K562 (cell line): ENCODE results near the gene TNPO2. TPM values are rescaled to one million over a fixed set of nuclear protein-coding genes. Genes with fewer than 3 reads are reported as not detected.

Experiments
- CBX8 ChIP-seq: fragments of 200-600 bp; sonication (generic); IDR thresholded peaks from 2 replicates; pipeline ENCODE4 v1.6.1; 2012; ENCODE audit warnings: borderline replicate concordance, mixed run types, low read depth, mild to moderate bottlenecking, moderate library complexity, mixed read lengths, low read length, control low read depth, inconsistent platforms; ENCODE audit not compliant: poor library complexity, severe bottlenecking; ENCODE audit errors: extremely low read depth
- CEBPB ChIP-seq: fragments of 450-650 bp; IDR thresholded peaks from 2 replicates; pipeline ENCODE4 v1.6.1; 2016; ENCODE audit warnings: missing genetic modification characterization, missing compliant biosample characterization
- HNRNPL ChIP-seq: fragments of 200-400 bp; formaldehyde crosslinking; IDR thresholded peaks from 2 replicates; pipeline ENCODE4 v1.6.1; 2017; ENCODE audit warnings: low read depth, mild to moderate bottlenecking, low read length
- ILK ChIP-seq: fragments of 450-650 bp; IDR thresholded peaks from 2 replicates; pipeline ENCODE4 v1.6.1; 2016; ENCODE audit warnings: missing genetic modification characterization, low read depth, mild to moderate bottlenecking, missing compliant biosample characterization, moderate library complexity, borderline replicate concordance
- MXI1 ChIP-seq: IDR thresholded peaks from 2 replicates; pipeline ENCODE4 v1.6.1; 2011; ENCODE audit warnings: low read depth, mild to moderate bottlenecking, improper control_type of control experiment, low read length
- SMAD1 ChIP-seq: fragments of 150-350 bp; IDR thresholded peaks from 2 replicates; pipeline ENCODE4 v1.6.1; 2014; ENCODE audit warnings: low read length, low read depth; ENCODE audit not compliant: partially characterized antibody
- SMAD2 ChIP-seq: fragments of 150-350 bp; IDR thresholded peaks from 2 replicates; pipeline ENCODE4 v1.6.1; 2014; ENCODE audit warnings: low read depth, mild to moderate bottlenecking, low read length
- SUPT5H ChIP-seq: fragments of 450-650 bp; IDR thresholded peaks from 2 replicates; pipeline ENCODE4 v1.6.1; 2016
- TCF3 ChIP-seq: sonication (generic); formaldehyde crosslinking; IDR thresholded peaks from 2 replicates; pipeline ENCODE4 v1.4.0; 2020; ENCODE audit warnings: mild to moderate bottlenecking, missing genetic modification reagents
- TCF7L2 ChIP-seq: fragments of 150-350 bp; IDR thresholded peaks from 2 replicates; pipeline ENCODE4 v1.6.1; 2016; ENCODE audit warnings: low read depth, mild to moderate bottlenecking, low read length, moderate library complexity
- THRB ChIP-seq: fragments of 450-650 bp; formaldehyde crosslinking; conservative IDR thresholded peaks from 2 replicates; pipeline ENCODE4 v1.4.0; 2022; ENCODE audit warnings: mild to moderate bottlenecking, missing genetic modification characterization
- XRCC3 ChIP-seq: fragments of 450-650 bp; IDR thresholded peaks from 2 replicates; pipeline ENCODE4 v1.6.1; 2017; ENCODE audit warnings: mild to moderate bottlenecking, moderate library complexity
- ZBTB1 ChIP-seq: sonication (generic); formaldehyde crosslinking; IDR thresholded peaks from 2 replicates; pipeline ENCODE4 v1.8.1; 2023; ENCODE audit warnings: missing genetic modification reagents, low read depth, mild to moderate bottlenecking, borderline replicate concordance
- ZBTB17 ChIP-seq: fragments of 450-650 bp; formaldehyde crosslinking; IDR thresholded peaks from 2 replicates; pipeline ENCODE4 v1.4.0; 2020; ENCODE audit warnings: mild to moderate bottlenecking
- ZC3H4 ChIP-seq: sonication (generic); formaldehyde crosslinking; IDR thresholded peaks from 2 replicates; pipeline ENCODE4 v1.9.0; 2021; ENCODE audit warnings: missing genetic modification reagents, borderline replicate concordance
- ZFP30 ChIP-seq: fragments of 250-450 bp; sonication (Bioruptor Pico); IDR thresholded peaks from 2 replicates; pipeline ENCODE4 v1.8.0; 2022; ENCODE audit warnings: moderate library complexity, mild to moderate bottlenecking, inconsistent platforms, borderline replicate concordance
- ZNF232 ChIP-seq: sonication (generic); formaldehyde crosslinking; IDR thresholded peaks from 2 replicates; pipeline ENCODE4 v1.8.0; 2022; ENCODE audit warnings: mild to moderate bottlenecking, missing genetic modification reagents
- ZNF24 ChIP-seq: fragments of 450-650 bp; IDR thresholded peaks from 2 replicates; pipeline ENCODE4 v1.6.1; 2016
- ZNF253 ChIP-seq: fragments of 250-450 bp; sonication (Bioruptor Pico); conservative IDR thresholded peaks from 2 replicates; pipeline ENCODE4 v1.6.1; 2021; ENCODE audit warnings: mild to moderate bottlenecking
- ZNF583 ChIP-seq: fragments of 250-450 bp; sonication (Bioruptor Pico); IDR thresholded peaks from 2 replicates; pipeline ENCODE4 v1.4.0; 2020
- ZNF668 ChIP-seq: fragments of 250-450 bp; sonication (Bioruptor Pico); IDR thresholded peaks from 2 replicates; pipeline ENCODE4 v1.8.0; 2022; ENCODE audit warnings: mild to moderate bottlenecking, inconsistent platforms
- ZSCAN29 ChIP-seq: fragments of 450-650 bp; IDR thresholded peaks from 2 replicates; pipeline ENCODE4 v1.6.1; 2017
- polyA plus RNA-seq, 8 experiments: library from polyadenylated mRNA; depleted of rRNA in 4 of 8; stranded (reverse) in 5 of 8; unstranded in 3 of 8; fragments of >200 nt; fragmentation: Nextera tagmentation in 2 of 8; fragmentation: Illumina TruSeq in 1 of 8; extraction: Ambion mirVana in 2 of 8; extraction: Trizol in 1 of 8; gene quantifications; 2 replicates each; pipeline versions ENCODE4 v1.2.1 to v1.2.3, GENCODE V29; 2011 to 2014; ENCODE audit warnings: inconsistent platforms in 1 of 8, missing spikeins in 1 of 8
- total RNA-seq, 7 experiments: library from RNA; depleted of rRNA in 6 of 7; stranded (reverse); fragments of >200 nt in 6 of 7; fragmentation: Illumina TruSeq in 2 of 7; extraction: Trizol in 2 of 7; gene quantifications; 2 replicates each; pipeline versions ENCODE4 v1.2.1 to v1.2.3, GENCODE V29; 2011 to 2021; ENCODE audit warnings: low replicate concordance in 1 of 7
- TF ChIP-seq, protein P1 (sequence below): sonication (generic); formaldehyde crosslinking; IDR thresholded peaks from 2 replicates; pipeline ENCODE4 v1.8.0; 2022; ENCODE audit warnings: mild to moderate bottlenecking, missing genetic modification reagents
- TF ChIP-seq, protein P2 (sequence below): fragments of 250-450 bp; sonication (Bioruptor Pico); IDR thresholded peaks from 2 replicates; pipeline ENCODE4 v1.5.0; 2021

The TNPO2 gene
- total and polyA plus RNA-seq, 9 of the 15 experiments (the other 6 are each of a cell fraction or from before 2014, with no cell fraction given) = 6.0 to 126 (median 53.8) TPM

DNA sequence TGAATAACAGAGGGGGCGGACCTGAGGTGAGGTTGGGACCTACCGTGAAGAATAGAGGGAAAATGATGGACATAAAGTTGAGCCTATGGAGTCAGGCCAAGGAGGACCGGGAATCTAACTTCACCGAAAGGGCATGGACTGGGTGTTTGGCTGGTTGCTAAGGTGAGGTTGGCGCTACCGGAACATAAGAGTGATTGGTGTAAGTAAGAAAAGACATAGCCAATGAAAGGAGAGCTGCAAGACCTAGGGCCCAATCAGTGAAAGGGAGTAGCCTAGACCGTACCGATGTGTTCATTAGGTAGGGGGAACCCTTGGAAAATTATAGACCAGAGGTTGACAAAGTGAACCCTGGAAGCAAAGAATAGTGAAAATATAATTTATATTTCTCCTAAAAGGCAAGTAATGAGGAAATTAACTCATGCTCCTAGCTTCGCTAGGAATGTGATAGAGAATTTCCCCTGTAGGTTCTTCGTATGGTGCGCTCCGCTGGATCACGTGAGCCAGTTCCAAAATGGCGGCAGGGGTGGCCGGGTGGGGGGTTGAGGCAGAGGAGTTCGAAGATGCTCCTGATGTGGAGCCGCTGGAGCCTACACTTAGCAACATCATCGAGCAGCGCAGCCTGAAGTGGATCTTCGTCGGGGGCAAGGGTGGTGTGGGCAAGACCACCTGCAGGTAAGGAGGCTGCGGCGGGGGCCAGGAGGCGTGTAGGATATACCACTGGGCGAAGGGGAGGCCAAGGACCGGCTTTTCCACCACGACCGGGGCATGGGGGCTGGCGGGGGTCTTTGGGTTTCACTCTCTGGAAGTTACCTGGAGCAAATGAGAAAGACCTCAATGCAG lies 13.5 kb upstream of the TNPO2 start, which contains the start of gene GET3 (continued):
- TF ChIP-seq ZNF668 (CRISPR knock-in tag) (no peak), MXI1 (peak; percentile 85), CBX8 (no peak), ZSCAN29 (no peak), HNRNPL (no peak), ZNF583 (CRISPR knock-in tag) (no peak), SMAD2 (no peak), SUPT5H (peak; percentile 85), CEBPB (no peak), ZNF232 (CRISPR knock-in tag) (no peak), ZNF24 (no peak), TCF3 (CRISPR knock-in tag) (no peak), ZBTB17 (no peak), XRCC3 (no peak), ILK (no peak), ZNF253 (CRISPR knock-in tag) (0 out of 2 replicates have a peak, but pooled peaks have one; percentile 36), ZFP30 (CRISPR knock-in tag) (no peak), THRB (peak; percentile 72; the same call in 1 of the 2 replicates), ZC3H4 (CRISPR knock-in tag) (0 out of 2 replicates have a peak, but pooled peaks have one; percentile 10), ZBTB1 (CRISPR knock-in tag) (no peak), TCF7L2 (peak; percentile 94), SMAD1 (no peak)
- TF ChIP-seq, protein P1, sequence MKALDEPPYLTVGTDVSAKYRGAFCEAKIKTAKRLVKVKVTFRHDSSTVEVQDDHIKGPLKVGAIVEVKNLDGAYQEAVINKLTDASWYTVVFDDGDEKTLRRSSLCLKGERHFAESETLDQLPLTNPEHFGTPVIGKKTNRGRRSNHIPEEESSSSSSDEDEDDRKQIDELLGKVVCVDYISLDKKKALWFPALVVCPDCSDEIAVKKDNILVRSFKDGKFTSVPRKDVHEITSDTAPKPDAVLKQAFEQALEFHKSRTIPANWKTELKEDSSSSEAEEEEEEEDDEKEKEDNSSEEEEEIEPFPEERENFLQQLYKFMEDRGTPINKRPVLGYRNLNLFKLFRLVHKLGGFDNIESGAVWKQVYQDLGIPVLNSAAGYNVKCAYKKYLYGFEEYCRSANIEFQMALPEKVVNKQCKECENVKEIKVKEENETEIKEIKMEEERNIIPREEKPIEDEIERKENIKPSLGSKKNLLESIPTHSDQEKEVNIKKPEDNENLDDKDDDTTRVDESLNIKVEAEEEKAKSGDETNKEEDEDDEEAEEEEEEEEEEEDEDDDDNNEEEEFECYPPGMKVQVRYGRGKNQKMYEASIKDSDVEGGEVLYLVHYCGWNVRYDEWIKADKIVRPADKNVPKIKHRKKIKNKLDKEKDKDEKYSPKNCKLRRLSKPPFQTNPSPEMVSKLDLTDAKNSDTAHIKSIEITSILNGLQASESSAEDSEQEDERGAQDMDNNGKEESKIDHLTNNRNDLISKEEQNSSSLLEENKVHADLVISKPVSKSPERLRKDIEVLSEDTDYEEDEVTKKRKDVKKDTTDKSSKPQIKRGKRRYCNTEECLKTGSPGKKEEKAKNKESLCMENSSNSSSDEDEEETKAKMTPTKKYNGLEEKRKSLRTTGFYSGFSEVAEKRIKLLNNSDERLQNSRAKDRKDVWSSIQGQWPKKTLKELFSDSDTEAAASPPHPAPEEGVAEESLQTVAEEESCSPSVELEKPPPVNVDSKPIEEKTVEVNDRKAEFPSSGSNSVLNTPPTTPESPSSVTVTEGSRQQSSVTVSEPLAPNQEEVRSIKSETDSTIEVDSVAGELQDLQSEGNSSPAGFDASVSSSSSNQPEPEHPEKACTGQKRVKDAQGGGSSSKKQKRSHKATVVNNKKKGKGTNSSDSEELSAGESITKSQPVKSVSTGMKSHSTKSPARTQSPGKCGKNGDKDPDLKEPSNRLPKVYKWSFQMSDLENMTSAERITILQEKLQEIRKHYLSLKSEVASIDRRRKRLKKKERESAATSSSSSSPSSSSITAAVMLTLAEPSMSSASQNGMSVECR (CRISPR knock-in tag) = peak; percentile 54; the same call in 1 of the 2 replicates
- TF ChIP-seq, protein P2, sequence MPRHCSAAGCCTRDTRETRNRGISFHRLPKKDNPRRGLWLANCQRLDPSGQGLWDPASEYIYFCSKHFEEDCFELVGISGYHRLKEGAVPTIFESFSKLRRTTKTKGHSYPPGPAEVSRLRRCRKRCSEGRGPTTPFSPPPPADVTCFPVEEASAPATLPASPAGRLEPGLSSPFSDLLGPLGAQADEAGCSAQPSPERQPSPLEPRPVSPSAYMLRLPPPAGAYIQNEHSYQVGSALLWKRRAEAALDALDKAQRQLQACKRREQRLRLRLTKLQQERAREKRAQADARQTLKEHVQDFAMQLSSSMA (CRISPR knock-in tag) = no peak
